HG02970 (cell line): Measurements from ENCODE around the gene CYB5R4.

Experiments
- ATAC-seq: cut with Tn5 transposase; IDR thresholded peaks from one replicate; pipeline ENCODE4 v1.9.1; 2021; ENCODE audit warnings: mild to moderate bottlenecking, moderate library complexity, moderate number of reproducible peaks; ENCODE audit not compliant: unreplicated experiment, low FRiP score

The CYB5R4 gene

GRCh38 chr6:83859410-83860358, at the start of gene CYB5R4:
Gene CYB5R4, plus strand, starts transcription at chr6:83859689. Its CDS starts 94 bp downstream, at chr6:83859783.
- ATAC-seq, result peak; percentile 99

GRCh38 chr6:83812595-83812994, 46.9 kb upstream of the CYB5R4 start:
- ATAC-seq, result no peak

GRCh38 chr6:83815631-83816272, 43.7 kb upstream of the CYB5R4 start:
- no peak for ATAC-seq

- ATAC-seq, result no peak
Measured at GRCh38 chr6:83822629-83823169, 36.8 kb upstream of the CYB5R4 start.

GRCh38 chr6:83824388-83824801, 35.1 kb upstream of the CYB5R4 start:
- ATAC-seq, result no peak

GRCh38 chr6:83824831-83825230, 34.7 kb upstream of the CYB5R4 start:
- no peak for ATAC-seq

- ATAC-seq, result no peak
Measured at GRCh38 chr6:83827050-83827449, 32.4 kb upstream of the CYB5R4 start.

GRCh38 chr6:83838727-83839126, 20.8 kb upstream of the CYB5R4 start:
- no peak for ATAC-seq

- no peak for ATAC-seq
Measured at GRCh38 chr6:83844170-83844569, 15.3 kb upstream of the CYB5R4 start.

- no peak for ATAC-seq
Measured at GRCh38 chr6:83846291-83846690, 13.2 kb upstream of the CYB5R4 start.

GRCh38 chr6:83847179-83847578, 12.3 kb upstream of the CYB5R4 start:
- ATAC-seq, result peak; percentile 66

- no peak for ATAC-seq
Measured at GRCh38 chr6:83849127-83849526, 10.4 kb upstream of the CYB5R4 start.

- ATAC-seq, result no peak
Measured at GRCh38 chr6:83849610-83850009, 9.9 kb upstream of the CYB5R4 start.

- no peak for ATAC-seq
Measured at GRCh38 chr6:83852528-83853177, 6.8 kb upstream of the CYB5R4 start.

- ATAC-seq, result no peak
Measured at GRCh38 chr6:83853178-83854000, 6.1 kb upstream of the CYB5R4 start, which contains the start of gene RIPPLY2. Gene RIPPLY2, plus strand, starts transcription at chr6:83853360. Its CDS starts 57 bp downstream, at chr6:83853417.

GRCh38 chr6:83854001-83854501, 5.4 kb upstream of the CYB5R4 start:
- ATAC-seq, result no peak

- no peak for ATAC-seq
Measured at GRCh38 chr6:83854766-83855165, 4.7 kb upstream of the CYB5R4 start.

GRCh38 chr6:83860359-83860755, 868 bp downstream of the CYB5R4 start:
- no peak for ATAC-seq

GRCh38 chr6:83860782-83861495, 1.4 kb downstream of the CYB5R4 start:
- ATAC-seq, result no peak
